GM12875 (cell line): ENCODE measurements around the gene HIPK2.

ENCODE experiments used
- H3K4me3 ChIP-seq: one replicate; pipeline ENCODE4 v1.5.1; 2011; ENCODE audit warnings: low read depth, low read length, control low read depth
- CTCF ChIP-seq: IDR thresholded peaks from 2 replicates; pipeline ENCODE4 v1.5.1; 2011; ENCODE audit warnings: low read depth, mild to moderate bottlenecking, control low read depth, inconsistent platforms, low read length, moderate library complexity, borderline replicate concordance; ENCODE audit not compliant: insufficient read depth

The HIPK2 gene

GRCh38 chr7:139731802-139732470 lies 45.9 kb downstream of the HIPK2 start:
- no peak for TF ChIP-seq CTCF

GRCh38 chr7:139730746-139731612 lies 46.8 kb downstream of the HIPK2 start:
- no peak for TF ChIP-seq CTCF
- no peak overlapping the region for H3K4me3 ChIP-seq

More at GRCh38 chr7:139731802-139732470, 45.9 kb downstream of the HIPK2 start:
- no peak overlapping the region for H3K4me3 ChIP-seq

GRCh38 chr7:139728203-139728602 lies 49.6 kb downstream of the HIPK2 start:
- no peak overlapping the region for H3K4me3 ChIP-seq
- no peak for TF ChIP-seq CTCF

- TF ChIP-seq CTCF = no peak
- H3K4me3 ChIP-seq = no peak overlapping the region
These were observed 50.6 kb downstream of the HIPK2 start for GRCh38 chr7:139727151-139727705.

- no peak overlapping the region for H3K4me3 ChIP-seq
- TF ChIP-seq CTCF = no peak
These were observed 51.3 kb downstream of the HIPK2 start for GRCh38 chr7:139726485-139726869.

- TF ChIP-seq CTCF = no peak
- H3K4me3 ChIP-seq = no peak overlapping the region
These were observed 51.8 kb downstream of the HIPK2 start for GRCh38 chr7:139725858-139726484.
